ENCODE measurements around the gene TMEM187.

DNA sequence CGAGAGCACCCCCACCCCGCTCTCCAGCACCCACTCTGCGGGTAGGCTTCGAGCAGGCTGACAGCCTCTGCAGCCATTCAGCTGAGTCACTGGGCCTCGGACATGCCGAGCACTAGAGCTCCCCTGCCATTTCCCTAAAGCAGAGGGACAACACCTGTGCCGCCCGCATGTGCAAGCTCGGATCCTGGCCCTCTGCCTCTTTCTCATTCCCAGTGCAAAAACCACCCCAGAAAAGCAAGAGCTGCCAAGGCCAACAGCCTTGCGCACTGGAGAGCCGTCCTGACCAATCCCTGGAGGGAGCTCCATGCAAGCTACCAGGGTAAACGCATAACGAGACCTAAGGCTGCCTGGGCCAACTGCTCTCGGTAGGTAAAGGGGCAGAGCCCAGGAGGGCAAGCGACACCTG, 6.3 kb upstream of the TMEM187 start:
- no peak for TF ChIP-seq POLR2A (IDR thresholded peaks at IDR 0.05; ENCODE audit: low read depth, low read length)
- TF ChIP-seq SPI1 (IDR thresholded peaks at IDR 0.05; ENCODE audit: low read depth, low read length): no peak
- no peak for TF ChIP-seq POLR2AphosphoS5 (IDR thresholded peaks at IDR 0.05; ENCODE audit: low read depth, low read length)
